GM15510 (cell line): ENCODE measurements around the gene DNASE1.

Experiments
- POLR2A ChIP-seq: IDR thresholded peaks from 3 replicates; pipeline ENCODE4 v1.6.1; 2011; ENCODE audit warnings: borderline replicate concordance; ENCODE audit not compliant: insufficient read length; ENCODE audit errors: extremely low read depth

The DNASE1 gene

DNA sequence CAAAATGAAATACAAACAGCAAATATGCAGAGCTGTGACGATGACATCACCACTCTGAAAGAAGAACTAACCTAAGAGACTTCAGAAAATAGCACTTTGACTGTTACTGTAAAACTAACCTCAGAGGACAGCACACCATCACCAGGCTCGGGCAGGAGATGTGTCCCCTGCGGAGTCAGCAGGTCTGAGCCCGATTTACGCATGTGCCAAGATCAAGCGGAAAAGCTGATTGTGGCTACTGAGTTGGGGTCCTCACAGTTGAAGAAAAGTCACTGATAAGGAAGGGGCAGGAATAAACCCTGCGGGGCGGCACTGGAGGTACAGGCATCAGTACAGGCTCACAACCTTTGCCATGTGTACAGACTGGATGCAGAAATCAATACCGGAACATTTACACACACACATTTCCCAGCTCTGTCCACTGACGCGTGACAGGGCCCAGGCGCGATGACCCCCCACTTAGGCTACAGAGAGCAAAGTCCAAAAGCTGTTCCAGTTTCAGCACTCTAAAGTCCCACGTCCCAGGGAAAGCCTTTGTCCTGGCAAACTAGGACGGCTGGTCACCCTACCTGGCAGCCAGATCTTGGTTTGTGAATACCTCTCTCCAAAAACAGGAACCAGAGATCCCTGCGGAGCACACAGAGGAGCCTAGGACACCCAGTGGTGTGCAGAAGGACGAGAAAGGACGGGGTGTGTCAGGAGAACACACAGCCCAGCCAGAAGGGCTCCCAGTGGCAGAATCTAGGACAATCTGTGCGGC lies 41.3 kb downstream of the DNASE1 start:
- no peak for TF ChIP-seq POLR2A

DNA sequence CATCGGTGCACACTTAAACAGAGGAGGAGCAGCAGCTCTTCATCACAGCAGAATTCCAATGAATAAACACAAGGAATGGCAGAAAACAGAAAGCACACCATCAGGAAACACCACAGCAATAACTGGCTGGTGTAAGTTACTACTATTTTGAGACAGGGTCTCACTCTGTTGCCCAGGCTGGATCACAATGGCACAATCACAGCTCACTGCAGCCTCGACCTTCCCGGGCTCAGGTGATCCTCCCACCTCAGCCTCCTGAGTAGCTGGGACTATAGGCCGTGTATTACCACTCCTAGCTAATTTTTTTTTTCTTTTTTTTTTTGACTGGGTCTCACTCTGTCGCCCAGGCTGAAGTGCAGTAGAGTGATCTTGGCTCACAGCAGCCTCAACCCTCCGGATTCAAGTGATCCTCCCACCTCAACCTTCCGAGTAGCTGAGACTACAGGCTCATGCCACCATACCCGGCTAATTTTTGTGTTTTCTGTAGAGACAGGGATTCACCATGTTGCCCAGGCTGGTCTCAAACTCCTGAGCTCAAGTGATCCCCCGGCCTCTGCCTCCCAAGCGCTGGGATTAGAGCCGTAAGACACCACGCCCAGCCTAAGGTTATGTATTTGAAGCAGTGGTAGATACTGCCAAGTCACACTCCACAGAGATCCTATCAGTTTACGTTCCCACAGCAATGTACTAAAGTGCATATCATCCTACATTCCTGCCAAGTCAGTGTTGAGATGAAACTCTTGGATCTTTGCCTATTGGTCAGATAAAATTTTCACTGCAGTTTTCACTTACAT lies 42.1 kb downstream of the DNASE1 start:
- no peak for TF ChIP-seq POLR2A

DNA sequence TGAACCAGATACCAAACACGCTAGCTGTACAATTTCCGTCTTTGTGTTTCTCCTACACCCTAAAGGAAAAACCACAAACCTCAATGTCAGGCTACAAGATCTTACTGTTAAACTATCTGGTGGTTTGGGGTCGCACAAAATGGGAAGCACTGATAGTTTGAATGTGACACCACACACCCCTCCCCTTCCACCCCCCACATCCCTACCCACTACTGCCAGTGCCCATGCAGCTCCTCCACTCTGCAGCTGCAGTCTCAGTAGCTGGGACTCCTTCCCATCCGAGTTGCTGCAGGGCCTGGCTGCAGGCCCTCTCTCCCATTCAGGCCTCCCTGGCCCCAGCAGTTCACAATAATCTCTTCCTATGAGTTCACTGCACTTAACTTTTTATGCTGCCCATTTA lies 44.5 kb downstream of the DNASE1 start:
- TF ChIP-seq POLR2A: no peak

DNA sequence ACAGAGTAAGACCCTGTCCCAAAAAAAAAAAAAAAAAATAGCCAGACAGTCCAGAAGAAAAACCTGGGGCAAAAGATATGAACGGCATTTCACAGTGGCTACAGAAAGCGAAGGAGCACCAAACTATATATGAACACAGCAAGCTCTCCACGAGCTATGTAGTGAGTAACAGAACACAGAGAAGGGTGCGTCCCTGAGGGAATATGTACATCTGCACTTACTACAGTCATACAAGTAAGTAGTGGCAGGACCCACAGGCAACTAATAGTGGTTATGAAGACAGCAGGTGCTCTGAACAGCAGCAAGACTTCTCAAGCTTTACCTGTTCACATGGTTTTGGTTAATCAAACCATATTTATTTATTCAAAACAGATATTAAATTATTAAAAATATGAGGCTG lies 47.0 kb downstream of the DNASE1 start:
- no peak for TF ChIP-seq POLR2A

DNA sequence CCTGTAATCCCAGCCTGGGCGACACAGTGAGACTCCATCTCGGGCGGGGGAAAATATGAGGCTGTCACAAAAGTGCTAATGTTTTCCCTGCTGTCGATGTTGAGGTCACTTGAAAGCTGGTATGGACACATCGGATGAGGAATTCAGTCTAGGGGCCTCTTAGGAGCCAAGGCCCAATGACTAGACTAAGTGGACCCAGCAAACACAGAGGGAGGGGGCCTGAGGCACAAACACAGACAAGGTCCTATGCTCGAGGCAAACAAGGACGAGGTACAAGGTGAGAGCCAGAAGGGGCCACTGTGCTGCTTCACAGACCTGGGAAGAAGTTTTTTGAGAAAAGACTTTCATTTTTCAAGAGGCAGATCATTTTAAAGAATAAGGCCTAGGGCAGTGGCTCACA lies 47.6 kb downstream of the DNASE1 start:
- no peak for TF ChIP-seq POLR2A

DNA sequence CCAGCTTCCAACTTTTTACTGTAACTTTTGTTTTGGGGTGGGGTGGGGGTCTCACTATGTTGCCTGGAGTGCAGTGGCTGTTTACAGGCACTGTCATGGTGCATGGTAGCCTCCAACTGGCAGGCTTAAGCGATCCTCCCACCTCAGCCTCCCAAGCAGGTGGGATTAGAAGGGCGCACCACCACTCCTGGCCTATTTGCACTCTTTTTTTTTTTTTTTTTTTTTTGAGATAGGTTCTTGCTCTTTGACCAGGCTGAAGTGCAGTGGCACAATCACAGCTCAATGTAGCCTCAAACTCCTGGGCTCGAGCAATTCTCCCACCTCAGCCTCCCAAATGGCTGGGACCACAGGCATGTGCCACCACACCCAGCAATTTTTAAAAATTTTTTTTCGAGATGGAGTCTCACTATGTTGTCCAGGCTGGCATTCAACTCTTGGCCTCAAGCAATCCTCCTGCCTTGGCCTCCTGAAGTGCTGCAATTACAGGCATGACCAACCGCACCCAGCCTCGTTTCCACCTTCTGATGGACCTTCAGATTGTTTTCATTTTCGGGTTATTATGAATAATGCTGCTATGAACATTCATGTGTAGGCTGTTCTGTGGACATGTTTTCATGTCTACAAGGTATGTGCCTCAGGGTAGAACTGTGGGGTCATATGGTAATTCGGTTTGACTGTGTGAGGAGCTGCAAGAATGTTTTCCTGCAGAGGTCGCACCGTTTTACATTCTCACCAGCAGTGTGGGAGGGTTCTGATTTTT lies 51.9 kb downstream of the DNASE1 start:
- no peak for TF ChIP-seq POLR2A
